HG03565 (cell line): ENCODE data around the gene ZDHHC8.

Source experiments
- ATAC-seq: cut with Tn5 transposase; IDR thresholded peaks from one replicate; pipeline ENCODE4 v1.9.1; 2021; ENCODE audit warnings: mild to moderate bottlenecking, moderate library complexity; ENCODE audit not compliant: unreplicated experiment

The ZDHHC8 gene

DNA sequence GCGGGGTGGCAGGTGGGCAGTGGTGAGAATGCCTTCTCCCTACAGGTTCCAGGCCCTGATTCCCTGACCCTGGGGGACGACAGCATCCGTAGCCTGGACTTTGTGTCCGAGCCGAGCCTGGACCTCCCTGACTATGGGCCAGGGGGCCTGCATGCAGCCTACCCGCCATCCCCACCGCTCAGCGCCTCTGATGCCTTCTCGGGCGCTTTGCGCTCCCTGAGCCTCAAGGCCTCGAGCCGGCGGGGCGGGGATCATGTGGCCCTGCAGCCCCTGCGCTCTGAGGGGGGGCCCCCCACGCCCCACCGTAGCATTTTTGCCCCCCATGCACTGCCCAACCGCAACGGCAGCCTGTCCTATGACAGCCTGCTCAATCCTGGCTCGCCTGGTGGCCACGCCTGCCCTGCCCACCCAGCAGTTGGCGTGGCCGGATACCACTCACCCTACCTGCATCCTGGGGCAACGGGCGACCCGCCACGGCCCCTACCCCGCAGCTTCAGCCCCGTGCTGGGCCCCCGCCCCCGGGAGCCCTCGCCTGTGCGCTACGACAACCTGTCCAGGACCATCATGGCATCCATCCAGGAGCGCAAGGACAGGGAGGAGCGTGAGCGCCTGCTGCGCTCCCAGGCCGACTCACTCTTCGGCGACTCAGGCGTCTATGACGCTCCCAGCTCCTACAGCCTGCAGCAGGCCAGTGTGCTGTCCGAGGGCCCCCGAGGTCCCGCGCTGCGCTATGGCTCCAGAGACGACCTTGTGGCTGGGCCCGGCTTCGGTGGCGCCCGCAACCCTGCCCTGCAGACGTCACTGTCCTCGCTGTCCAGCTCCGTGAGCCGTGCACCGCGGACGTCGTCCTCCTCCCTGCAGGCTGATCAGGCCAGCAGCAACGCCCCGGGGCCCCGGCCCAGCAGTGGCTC, 11.4 kb downstream of the ZDHHC8 start:
- no peak for ATAC-seq

DNA sequence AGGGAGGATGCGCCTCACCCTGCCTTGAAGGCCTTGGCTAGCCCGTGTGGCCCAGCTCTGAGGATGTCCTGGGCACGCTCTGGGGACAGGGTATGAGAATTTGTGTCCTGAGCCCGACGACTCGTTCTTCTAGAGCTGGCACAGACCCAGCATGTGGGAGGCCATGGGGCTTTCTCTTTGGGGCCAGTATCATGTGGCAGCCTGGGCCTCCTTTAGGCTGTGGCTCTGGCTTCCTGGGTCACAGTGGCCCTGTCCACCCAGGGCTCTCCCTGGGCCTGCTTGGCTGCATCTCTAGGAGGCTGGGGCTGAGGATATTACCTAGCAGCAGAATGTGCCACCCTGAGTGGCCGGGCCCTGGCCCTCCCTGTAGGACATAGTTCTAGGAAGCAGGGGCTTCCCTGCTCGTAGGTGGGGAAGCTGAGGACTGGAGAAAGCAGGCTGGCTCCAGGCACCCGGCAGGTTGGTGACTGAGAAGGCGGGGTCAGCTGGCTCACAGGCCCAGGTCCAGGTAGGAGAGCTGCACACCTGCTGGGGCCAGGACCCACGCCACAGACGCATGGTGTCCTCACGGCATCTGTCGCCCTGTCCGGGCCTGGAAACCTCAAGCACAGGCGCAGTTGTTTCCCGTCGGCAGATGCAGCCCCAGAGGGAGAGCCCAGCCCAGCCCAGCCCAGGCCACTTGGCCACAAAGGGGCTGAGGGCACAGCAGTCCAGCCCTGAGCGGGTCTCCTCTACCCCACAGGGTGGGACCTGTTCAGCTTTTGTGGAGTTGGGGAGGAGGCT, 12.5 kb downstream of the ZDHHC8 start:
- ATAC-seq: no peak

DNA sequence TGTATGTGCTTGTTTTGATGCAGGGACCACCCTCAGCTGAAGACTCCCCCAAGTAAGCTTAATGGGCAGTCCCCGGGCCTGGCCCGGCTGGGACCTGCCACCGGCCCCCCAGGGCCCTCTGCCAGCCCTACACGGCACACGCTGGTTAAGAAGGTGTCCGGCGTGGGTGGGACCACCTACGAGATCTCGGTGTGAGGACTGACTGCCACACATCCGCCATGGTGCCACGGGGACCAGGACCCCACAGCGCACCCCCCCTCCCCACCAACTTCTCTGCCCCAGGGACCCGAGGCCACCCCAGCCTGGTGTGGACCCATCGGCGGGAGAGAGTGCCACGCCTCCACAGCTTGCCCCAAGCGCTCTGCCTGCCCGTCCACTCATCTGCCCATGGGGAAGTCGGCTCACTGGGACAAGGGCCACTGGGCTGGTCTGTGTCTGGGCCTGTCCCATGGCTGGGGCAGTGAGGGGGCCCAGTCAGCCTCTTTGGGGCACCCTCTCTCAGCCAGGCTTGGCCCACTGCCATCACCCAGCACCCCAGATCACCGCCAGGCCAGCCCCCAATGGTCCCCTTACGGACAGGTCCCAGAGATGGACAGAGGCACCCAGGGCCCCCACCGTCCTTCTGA, 13.7 kb downstream of the ZDHHC8 start:
- no peak for ATAC-seq

- no peak for ATAC-seq
Observed at GRCh38 chr22:20145832-20146223, 14.2 kb downstream of the ZDHHC8 start.

GRCh38 chr22:20146777-20147176, 15.2 kb downstream of the ZDHHC8 start:
- ATAC-seq: no peak

- ATAC-seq: no peak
Observed at GRCh38 chr22:20147237-20147988, 15.8 kb downstream of the ZDHHC8 start.

- no peak for ATAC-seq
Observed at GRCh38 chr22:20148414-20148813, 16.8 kb downstream of the ZDHHC8 start.

GRCh38 chr22:20149257-20150250, 17.9 kb downstream of the ZDHHC8 start:
- ATAC-seq: no peak

- ATAC-seq: no peak
Observed at GRCh38 chr22:20150381-20151275, 19.0 kb downstream of the ZDHHC8 start, which contains the start of gene CCDC188. TSS of gene CCDC188 (minus strand) at chr22:20151055. CDS start at chr22:20150986, 69 bp downstream.

GRCh38 chr22:20151276-20151588, 19.6 kb downstream of the ZDHHC8 start:
- no peak for ATAC-seq

- no peak for ATAC-seq
Observed at GRCh38 chr22:20152464-20152890, 20.9 kb downstream of the ZDHHC8 start.

- ATAC-seq: no peak
Observed at GRCh38 chr22:20153945-20154344, 22.3 kb downstream of the ZDHHC8 start.

- ATAC-seq: no peak
Observed at GRCh38 chr22:20154602-20155187, 23.1 kb downstream of the ZDHHC8 start.

GRCh38 chr22:20155330-20156041, 23.9 kb downstream of the ZDHHC8 start:
- ATAC-seq: no peak

DNA sequence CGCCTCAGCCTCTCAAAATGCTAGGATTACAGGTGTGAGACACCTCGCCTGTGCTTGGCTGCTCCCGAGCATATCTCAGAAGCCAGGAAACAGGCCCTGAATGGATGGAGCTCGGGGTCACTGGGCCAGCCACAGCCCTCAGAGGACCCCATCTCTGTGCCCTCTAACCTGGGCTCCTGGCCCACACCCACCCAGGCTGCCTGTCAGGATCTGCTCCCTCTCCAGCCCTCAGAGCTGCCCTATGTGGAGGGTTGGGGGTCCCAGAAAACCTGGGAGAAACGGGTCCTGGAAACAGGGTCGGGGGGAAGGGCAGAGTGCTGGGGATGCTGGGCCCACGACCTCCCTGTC, 24.4 kb downstream of the ZDHHC8 start:
- no peak for ATAC-seq

DNA sequence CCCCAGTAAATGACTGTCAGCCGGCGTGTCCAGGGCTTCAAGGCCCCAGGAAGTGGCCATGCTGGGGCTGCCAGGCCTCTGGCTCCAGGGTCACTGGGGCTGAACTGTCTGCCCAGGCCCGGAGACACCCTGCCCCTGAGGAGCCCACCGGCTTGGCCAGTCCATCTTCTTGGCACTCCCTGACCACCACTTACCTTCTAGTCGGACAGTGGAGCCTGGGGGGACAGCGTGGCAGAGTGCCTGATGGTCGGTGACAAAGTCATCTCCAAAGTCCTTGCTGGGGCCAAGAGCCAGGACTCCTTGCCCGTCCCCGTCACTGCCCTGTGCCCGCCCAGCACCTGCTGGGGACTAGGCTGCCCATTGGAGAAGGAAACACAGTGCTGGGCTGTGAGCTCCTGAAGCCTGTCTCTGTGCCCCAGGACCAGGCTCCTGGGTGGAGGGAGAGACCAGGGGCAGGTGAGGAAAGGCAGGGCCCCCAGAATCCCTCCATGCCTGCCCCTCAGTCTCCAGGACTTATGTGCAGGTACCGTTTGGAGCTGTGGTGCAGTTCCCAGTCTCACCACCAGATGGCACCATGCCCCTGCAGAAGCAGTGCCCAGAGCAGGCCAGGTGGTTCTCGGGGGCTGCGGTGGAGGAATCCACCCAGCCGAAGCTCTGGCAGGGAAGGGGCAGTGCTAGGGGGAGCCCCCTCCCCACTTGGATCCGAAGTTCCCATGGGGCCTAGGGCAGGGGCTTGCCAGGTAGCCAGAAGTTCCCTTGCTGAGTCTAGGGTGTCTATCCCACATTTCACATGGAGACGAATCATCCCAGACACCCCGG, 25.2 kb downstream of the ZDHHC8 start:
- ATAC-seq: no peak
